GM10847 (cell line): ENCODE data around the gene TOLLIP.

Experiments
- POLR2A ChIP-seq: IDR thresholded peaks from 2 replicates; pipeline ENCODE4 v1.6.1; 2011; ENCODE audit not compliant: insufficient read length; ENCODE audit errors: extremely low read depth

TOLLIP gene

DNA sequence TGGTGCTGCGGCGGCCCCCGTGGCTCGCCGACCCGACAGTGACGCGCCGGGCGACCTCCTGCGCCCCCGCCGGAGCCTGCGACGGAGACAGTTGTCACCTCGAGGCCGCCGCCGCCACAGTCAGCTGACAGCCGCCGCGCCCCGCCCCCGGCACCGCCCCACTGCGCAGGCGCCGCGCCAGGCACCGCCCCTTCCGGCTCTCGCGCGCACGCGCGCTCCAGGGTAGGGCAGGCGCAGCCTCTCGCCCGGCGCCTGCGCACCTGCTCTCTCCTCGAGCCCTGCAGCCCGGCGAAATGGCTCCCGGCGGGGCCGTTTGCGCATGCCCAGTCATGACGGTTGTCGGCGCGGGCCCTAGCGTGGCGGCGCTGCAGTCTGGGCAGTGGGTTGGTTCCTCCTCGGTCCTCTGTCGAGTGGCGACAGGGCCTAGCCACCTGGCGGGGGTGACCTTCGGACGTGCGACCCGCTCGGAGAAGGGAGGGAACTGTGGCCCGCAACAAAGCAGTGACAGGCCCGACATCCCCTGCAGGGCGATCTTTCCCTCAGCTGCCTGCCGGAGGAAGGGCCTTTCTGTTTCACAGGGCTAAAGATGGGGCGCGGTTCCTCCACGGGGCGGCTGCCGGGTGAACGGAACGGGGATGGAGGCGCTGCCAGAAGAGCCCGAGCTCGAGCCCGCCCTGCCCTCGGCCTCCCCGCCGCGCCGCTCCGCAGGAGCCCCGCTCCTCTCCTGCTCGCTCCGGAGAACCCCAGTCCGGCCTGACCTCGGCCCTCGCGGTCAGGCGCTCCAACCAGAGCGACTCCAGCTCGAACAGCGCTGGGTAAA, at the start of gene TOLLIP:
Gene TOLLIP (minus strand): TSS at position 135 of the 820 bp plus-strand sequence. CDS start 134 bp downstream, at position 1.
- peak; percentile 89 for TF ChIP-seq POLR2A

- TF ChIP-seq POLR2A: no peak
These were observed 48.9 kb upstream of the TOLLIP start for GRCh38 chr11:1358286-1358685.

DNA sequence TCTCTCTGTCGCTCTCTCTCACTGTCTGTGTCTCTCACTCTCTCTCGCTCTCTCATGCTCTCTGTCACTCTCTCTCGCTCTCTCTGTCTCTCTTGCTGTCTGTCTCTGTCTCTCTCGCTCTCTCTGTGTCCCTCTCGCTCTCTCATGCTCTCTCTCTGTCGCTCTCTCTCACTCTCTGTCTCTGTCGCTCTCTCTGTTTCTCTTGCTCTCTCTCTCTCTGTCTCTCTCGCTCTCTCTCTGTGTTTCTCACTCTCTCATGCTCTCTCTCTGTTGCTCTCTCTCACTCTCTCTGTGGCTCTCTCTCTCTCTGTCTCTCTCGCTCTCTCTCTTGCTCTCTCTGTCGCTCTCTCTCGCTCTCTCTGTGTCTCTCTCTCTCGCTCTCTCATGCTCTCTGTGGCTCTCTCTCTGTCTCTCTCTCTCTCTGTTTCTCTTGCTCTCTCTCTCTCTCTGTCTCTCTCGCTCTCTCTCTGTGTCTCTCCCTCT, 47.1 kb upstream of the TOLLIP start:
- TF ChIP-seq POLR2A: no peak

DNA sequence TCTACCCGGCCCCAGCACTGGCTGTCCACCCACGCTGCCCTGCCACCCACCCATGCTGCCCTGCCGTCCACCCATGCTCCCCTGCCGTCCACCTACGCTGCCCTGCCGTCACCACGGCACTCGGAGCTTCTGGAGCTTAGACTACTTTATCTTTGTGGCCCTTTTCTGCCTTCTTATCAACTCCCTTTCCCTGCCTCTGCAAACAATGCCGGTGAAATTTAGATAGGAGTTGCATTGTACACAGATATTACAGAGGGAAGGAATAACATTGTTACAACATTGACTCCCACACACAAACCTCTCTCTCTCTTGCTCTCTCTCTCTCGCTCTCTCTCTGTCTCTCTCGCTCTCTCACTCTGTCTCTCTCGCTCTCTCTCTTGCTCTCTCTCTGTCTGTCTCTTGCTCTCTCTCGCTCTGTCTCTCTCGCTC, 46.6 kb upstream of the TOLLIP start:
- no peak for TF ChIP-seq POLR2A

DNA sequence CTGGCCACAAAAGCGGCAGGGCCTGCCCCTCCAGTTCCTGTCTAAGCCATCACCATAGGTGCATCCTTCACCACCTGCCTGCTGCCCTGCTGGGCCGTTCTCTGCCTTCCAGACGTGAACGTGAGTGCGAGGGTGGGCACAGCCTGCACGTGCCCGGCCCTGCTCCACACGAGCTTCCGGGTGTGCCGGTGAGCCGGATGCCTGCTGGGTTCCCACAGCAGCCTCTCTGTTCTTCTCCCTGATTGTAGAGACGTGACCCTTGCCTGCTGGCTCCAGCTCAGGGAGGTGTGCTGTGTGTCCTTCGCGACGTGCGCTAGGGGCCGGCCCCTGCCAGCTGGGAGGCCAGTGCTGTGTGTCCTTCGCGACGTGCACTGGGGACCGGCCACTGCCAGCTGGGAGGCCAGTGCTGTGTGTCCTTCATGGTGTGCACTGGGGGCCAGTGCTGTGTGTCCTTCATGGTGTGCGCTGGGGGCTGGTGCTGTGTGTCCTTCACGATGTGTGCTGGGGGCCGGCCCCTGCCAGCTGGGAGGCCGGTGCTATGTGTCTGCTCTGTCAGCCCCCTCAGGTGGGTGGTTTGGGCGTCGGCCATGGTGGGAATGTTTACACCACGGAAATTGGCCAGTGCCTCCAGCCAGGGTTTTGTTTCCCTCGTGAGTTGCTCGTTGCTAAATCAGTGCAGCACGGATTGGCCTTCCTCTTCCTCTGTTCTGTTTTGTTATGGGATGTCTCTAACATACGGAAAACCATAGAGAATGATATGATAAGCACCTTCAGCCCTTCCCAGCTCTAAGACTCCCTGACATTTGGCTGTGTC, 44.9 kb upstream of the TOLLIP start:
- no peak for TF ChIP-seq POLR2A

DNA sequence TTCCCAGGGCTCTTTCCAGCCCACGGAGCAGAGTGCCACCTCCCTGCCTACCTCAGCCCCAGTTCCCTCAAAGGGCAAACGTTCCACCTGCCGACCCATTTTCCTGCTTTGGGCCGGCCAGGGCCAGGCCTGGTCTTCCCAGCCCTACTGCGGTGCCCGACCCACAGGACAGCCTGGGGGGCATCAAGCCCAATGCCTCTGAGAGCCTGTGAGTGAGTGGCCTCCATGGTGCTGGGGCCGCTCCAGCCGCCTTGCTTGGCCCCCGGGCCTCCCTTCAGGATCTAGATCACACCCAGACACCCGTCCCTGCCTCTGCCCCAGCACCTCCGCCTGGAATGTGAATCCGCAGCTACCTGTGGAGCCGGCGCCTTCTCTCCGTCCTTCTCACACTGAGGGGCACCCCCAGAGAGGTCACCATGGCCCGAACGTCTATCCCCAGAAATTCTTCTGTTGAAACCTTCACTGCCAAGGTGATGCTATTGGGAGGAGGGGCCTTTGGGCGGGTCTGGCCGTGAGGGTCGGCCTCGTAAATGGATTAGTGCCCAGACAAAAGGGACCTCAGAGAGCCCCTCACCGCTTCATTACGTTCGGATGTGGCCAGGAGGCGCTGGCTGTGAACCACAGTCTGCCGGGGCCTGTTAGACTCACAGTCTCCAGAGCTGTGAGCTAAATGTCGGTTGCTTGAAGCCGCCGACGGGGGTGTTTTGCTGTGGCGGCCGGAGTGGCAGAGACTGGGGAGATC, 44.1 kb upstream of the TOLLIP start:
- no peak for TF ChIP-seq POLR2A

DNA sequence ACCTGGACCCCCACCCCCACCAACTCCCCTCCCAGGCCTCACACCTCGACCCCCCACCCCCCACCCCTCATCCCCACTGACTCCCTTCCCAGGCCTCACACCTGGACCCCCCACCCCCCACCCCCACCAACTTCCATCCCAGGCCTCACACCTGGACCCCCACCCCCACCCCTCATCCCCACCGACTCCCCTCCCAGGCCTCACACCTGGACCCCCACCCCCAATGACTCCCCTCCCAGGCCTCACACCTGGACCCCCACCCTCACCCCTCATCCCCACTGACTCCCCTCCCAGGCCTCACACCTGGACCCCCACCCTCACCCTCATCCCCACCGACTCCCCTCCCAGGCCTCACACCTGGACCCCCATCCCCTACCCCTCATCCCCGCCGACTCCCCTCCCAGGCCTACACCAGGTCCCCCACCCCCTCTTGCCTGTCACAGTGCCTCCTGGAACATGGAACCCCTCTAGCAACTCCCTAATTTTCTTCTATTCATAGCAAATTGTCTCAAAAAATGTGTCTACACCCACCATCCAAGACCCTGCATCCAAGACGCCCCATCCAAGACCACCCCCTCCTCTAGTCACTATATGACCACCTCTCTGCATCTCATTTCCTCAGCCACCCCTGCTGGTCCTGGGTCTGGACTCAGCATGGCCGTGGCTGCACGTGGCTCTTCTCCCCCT, 43.4 kb upstream of the TOLLIP start:
- no peak for TF ChIP-seq POLR2A

DNA sequence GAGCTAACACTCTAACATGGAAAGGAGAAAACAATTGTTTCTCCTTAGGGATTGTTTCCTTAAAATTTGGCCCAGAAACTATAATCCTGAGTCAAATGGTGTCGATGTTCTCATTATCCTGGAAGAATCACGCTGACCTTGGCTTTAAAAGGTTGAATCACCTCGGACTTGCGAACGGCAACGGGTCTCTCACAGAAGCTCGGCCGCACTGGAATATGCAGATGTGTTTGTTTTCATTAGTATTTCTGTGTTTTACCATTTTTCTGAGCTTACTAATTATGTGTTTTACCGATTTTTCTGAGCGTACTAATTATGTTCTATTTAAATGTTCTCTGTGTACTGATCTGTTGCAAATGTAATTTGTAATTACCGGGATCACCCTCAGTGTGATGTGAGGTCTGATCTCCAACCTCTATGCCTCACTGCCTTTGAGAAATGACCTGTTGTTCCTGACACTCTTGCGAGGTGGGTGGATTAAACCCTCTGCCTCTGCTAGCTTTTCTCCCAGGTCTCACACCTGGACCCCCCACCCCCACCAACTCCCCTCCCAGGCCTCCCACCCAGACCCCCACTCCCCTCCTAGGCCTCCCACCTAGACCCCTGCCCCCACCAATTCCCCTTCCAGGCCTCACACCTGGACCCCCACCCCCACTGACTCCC, 42.0 kb upstream of the TOLLIP start:
- TF ChIP-seq POLR2A: no peak

GRCh38 chr11:1350086-1350725, 40.8 kb upstream of the TOLLIP start:
- TF ChIP-seq POLR2A: no peak

DNA sequence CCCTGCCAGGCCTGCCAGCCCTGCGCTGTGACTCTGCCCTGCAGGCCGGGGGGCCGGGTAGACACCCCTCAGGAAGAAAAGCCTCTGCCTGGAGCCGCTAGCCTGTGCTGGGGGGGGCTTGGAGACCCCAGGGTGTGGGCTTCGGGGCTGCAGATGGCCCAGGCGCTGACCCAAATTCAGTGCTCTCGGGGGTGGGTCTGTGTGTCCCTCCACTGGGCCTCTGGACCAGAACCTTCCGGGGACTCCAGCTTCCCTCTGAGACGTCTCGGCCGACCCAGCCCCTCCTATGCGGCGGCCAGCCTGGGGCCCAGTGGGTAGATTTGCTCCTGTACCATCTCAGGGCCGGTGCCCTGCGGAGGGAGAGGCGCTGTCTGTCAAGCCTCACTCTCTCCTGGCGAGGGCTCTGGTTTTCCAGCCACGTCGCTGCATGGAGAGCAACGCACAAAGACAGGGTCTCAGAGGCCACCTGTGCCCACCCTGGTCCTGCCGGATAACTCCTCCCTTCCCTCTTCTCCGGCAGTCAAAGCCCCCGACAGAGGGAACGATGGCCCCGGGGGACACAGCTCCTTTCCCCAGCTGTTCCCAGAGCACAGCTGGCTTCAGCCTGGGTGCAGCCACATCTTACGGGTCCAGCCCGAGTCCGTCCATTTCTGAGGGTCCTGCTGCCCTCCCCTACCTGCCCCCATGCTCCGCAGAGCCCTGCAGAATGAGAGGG, 40.1 kb upstream of the TOLLIP start:
- TF ChIP-seq POLR2A: no peak

DNA sequence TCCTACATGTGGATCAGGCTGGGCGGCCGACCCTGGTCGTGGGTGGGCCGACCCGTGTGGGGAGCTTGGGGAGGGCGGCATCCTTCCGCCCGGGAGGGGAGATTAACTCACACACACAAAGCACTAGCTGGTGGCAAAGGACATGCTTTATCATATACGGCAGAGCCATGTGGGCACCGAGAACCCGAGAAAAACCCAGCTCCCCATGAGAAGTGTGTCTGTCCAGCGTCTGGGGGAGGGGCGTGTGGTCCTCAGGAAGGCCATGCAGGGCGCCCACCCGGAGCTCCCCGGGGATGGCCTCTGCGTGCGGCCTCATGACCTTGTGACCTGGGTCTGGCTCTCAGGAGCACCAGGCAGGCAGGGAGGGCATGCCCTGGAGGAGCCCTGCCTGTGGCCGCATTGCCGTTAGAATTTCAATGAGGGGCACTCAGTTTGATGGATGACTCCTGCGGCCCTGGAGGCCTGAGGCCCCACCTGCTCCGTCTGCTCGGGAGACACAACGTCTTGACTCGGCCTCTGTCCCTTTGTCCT, 39.4 kb upstream of the TOLLIP start:
- no peak for TF ChIP-seq POLR2A

- TF ChIP-seq POLR2A: no peak
These were observed 38.8 kb upstream of the TOLLIP start for GRCh38 chr11:1348146-1348795.
